Measurements from ENCODE around the gene SIDT2.

- TF ChIP-seq CTCF (IDR thresholded peaks at IDR 0.05) (peak; percentile 81), ZFX (IDR thresholded peaks at IDR 0.05; ENCODE audit: borderline replicate concordance) (no peak)
Observed at GRCh38 chr11:117226388-117227385, 48.1 kb downstream of the SIDT2 start.
